ENCODE data around the gene ADGRG4. TPM values are rescaled to one million over a fixed set of nuclear protein-coding genes. Genes with fewer than 3 reads are reported as not detected.
"Not testable (repeated sequence)": the region's sequence is repeated elsewhere in the genome, so short reads cannot be mapped to it uniquely, and the experiment has no call there.

The ADGRG4 gene, protein sequence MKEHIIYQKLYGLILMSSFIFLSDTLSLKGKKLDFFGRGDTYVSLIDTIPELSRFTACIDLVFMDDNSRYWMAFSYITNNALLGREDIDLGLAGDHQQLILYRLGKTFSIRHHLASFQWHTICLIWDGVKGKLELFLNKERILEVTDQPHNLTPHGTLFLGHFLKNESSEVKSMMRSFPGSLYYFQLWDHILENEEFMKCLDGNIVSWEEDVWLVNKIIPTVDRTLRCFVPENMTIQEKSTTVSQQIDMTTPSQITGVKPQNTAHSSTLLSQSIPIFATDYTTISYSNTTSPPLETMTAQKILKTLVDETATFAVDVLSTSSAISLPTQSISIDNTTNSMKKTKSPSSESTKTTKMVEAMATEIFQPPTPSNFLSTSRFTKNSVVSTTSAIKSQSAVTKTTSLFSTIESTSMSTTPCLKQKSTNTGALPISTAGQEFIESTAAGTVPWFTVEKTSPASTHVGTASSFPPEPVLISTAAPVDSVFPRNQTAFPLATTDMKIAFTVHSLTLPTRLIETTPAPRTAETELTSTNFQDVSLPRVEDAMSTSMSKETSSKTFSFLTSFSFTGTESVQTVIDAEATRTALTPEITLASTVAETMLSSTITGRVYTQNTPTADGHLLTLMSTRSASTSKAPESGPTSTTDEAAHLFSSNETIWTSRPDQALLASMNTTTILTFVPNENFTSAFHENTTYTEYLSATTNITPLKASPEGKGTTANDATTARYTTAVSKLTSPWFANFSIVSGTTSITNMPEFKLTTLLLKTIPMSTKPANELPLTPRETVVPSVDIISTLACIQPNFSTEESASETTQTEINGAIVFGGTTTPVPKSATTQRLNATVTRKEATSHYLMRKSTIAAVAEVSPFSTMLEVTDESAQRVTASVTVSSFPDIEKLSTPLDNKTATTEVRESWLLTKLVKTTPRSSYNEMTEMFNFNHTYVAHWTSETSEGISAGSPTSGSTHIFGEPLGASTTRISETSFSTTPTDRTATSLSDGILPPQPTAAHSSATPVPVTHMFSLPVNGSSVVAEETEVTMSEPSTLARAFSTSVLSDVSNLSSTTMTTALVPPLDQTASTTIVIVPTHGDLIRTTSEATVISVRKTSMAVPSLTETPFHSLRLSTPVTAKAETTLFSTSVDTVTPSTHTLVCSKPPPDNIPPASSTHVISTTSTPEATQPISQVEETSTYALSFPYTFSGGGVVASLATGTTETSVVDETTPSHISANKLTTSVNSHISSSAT (N-terminal part only)
- total RNA-seq (2021; ENCODE audit: unreplicated experiment) (not detected), Bru-seq, nascent RNA (percentile 2 among the genes with signal in this experiment), BruChase-seq, experiment 1, labeled RNA remaining after a 2-hour chase (not detected), BruChase-seq, experiment 2, labeled RNA remaining after a 6-hour chase (not detected)
- not detected for polyA plus RNA-seq (2012; ENCODE audit: insufficient read length)
- long read RNA-seq, result 0 reads

- H3K4me3 ChIP-seq (ENCODE audit: low read depth in 2 of 2, low read length in 2 of 2); intact Hi-C loops (cut with micrococcal nuclease; ENCODE audit: unreplicated experiment); H3K36me3 ChIP-seq (ENCODE audit: control insufficient read depth, insufficient read depth, low read length); CTCF ChIA-PET; DNase-seq (ENCODE audit: low read depth, low spot score); H3K4me1 ChIP-seq (ENCODE audit: control insufficient read depth, insufficient read depth, low read length); in situ Hi-C loops (cut with HindIII; ENCODE audit: low pct_unique_long_range_greater_than_20kb, low sequenced_read_pairs); H3K27ac ChIP-seq (ENCODE audit: low read length); BruUV-seq (replicated peaks); H3K9me3 ChIP-seq (ENCODE audit: control insufficient read depth, insufficient read depth, low read depth, low read length); H3K27me3 ChIP-seq (ENCODE audit: control insufficient read depth, insufficient read depth, low read length); POLR2A ChIA-PET; ATAC-seq: not testable (repeated sequence)
These were observed at the start of gene ADGRG4 for GRCh38 chrX:136300721-136301120. Gene ADGRG4, plus strand, starts transcription at chrX:136300963. Its CDS starts 7,815 bp downstream, at chrX:136308778.

DNA sequence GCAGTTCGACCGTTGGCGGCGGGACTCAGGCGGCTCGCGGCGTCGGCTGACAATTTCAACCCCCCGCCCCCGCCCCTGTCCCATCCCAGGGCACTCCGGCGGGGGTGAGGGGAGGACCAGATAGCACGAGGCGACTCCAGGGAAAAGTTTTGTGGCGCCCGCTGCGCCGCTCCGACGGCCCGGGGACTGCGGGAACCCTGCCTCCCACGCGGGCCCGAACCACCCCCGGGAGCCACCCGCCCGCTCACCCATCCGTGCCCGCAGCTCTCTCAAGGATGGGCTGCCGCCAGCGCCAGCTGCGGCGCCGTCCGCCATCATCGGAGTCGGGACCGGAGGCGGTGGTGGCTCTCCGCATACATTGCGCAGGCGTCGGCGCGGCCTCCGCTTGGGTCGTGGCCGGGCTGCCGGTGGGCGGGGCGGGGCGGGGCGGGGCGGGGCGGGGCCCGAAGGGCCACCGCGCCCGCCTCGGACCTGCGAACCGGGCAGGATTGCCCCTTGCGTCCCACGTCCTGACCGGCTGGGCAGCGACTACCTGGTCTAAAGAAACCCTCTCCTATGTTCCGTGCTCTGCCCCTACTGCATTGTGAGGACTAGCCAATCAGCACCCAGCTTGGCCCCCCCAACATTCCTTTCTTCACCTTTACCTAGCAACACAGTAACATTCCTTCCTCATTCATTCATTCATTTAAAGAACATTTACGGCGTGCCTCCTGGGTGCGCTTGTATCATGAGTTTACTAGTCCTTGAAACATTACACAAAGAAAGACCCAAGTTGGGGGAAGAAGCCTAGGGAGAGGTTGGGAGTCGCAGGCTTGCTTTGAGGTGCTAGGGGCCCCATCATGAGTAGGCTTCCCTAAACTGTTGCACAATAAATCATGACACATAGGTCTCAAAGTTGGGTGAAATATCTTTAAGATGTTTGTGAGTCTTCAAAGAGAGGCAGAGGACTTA lies 49.4 kb upstream of the ADGRG4 start, which contains the start of gene MAP7D3:
Gene MAP7D3, minus strand, starts transcription at position 360 of the 951 bp plus-strand sequence. Its CDS starts 42 bp downstream, at position 318.
- TF ChIP-seq TCF7L2 (IDR thresholded peaks at IDR 0.05; ENCODE audit: low read depth, low read length) (no peak), POLR2AphosphoS5 (IDR thresholded peaks at IDR 0.05; ENCODE audit: low read depth, low read length) (peak; percentile 73; the same call in 1 of the 2 replicates)
- in situ Hi-C loops (cut with HindIII; ENCODE audit: low pct_unique_long_range_greater_than_20kb, low sequenced_read_pairs), result no loop called here
- Histone ChIP-seq H3K36me3 (ENCODE audit: control insufficient read depth, insufficient read depth, low read length) (no peaks in the 10 kb centered on the region), H3K27ac (ENCODE audit: low read length) (peak within 1 kb of the TSS; percentile 77), H3K4me1 (ENCODE audit: control insufficient read depth, insufficient read depth, low read length) (peaks cover 11% of the 10 kb centered on the region), H3K9me3 (ENCODE audit: control insufficient read depth, insufficient read depth, low read depth, low read length) (no peaks in the 10 kb centered on the region), H3K4me3 (ENCODE audit: low read depth in 2 of 2, low read length in 2 of 2) (peak within 1 kb of the TSS; percentile 64 to 77), H3K27me3 (ENCODE audit: control insufficient read depth, insufficient read depth, low read length) (no peaks in the 10 kb centered on the region)
- intact Hi-C loops (cut with micrococcal nuclease; ENCODE audit: unreplicated experiment), result no loop called here
- ChIA-PET CTCF (no interaction called here), POLR2A (interaction anchor here (0.6 kb wide), 1 partner anchor 1472 kb away, joined by 4 read pairs; no protein-coding TSS in a partner anchor)
- no TSS peak for BruUV-seq (replicated peaks)
- DNase-seq (ENCODE audit: low read depth, low spot score) (no peak), ATAC-seq (peak; percentile 97)

DNA sequence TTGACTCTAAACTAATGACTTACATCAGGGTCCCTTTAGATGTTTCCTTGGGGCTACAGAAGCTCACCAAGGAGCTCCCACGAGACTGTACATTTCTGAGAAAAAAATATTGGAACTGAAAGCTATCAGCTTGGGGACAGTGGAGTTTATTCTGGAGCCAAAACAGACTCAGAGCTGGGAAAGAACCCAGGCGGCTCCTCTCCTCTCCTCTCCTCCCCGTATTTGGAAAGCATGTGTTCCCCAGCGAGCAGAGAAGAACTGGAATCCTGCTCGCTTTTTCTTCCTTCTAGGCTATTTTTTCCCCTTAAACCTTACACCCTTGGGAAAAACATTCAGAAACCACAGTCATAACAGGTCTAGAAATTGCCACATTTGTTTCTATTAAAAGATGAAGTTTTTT lies 45.2 kb upstream of the ADGRG4 start:
- no peaks in the 10 kb centered on the region for H3K27me3 ChIP-seq (ENCODE audit: control insufficient read depth, insufficient read depth, low read length)
- DNase-seq (ENCODE audit: low read depth, low spot score) (no peak), ATAC-seq (no peak)
- TF ChIP-seq POLR2AphosphoS5 (IDR thresholded peaks at IDR 0.05; ENCODE audit: low read depth, low read length) (no peak), CTCF (IDR thresholded peaks at IDR 0.05) (no peak), TCF7L2 (IDR thresholded peaks at IDR 0.05; ENCODE audit: low read depth, low read length) (no peak), REST (IDR thresholded peaks at IDR 0.05; ENCODE audit: insufficient read depth in 1 of 2, low read depth in 2 of 2, low read length in 1 of 2) (no peak), SIN3A (IDR thresholded peaks at IDR 0.05; ENCODE audit: borderline replicate concordance, insufficient read depth, low read depth, low read length) (no peak)
- ChIA-PET CTCF (no interaction called here), POLR2A (no interaction called here)
- H3K36me3 ChIP-seq (ENCODE audit: control insufficient read depth, insufficient read depth, low read length), result no peaks in the 10 kb centered on the region
- H3K4me1 ChIP-seq (ENCODE audit: control insufficient read depth, insufficient read depth, low read length), result peaks cover 3% of the 10 kb centered on the region; the same call in 1 of the 2 replicates
- no TSS peak for BruUV-seq (replicated peaks)
- intact Hi-C loops (cut with micrococcal nuclease; ENCODE audit: unreplicated experiment) (no loop called here), in situ Hi-C loops (cut with HindIII; ENCODE audit: low pct_unique_long_range_greater_than_20kb, low sequenced_read_pairs) (no loop called here)
- no peaks in the 10 kb centered on the region for H3K9me3 ChIP-seq (ENCODE audit: control insufficient read depth, insufficient read depth, low read depth, low read length)
- H3K4me3 ChIP-seq (ENCODE audit: low read depth in 2 of 2, low read length in 2 of 2), result no peak overlapping the region
- H3K27ac ChIP-seq (ENCODE audit: low read length), result no peak overlapping the region
